OCI-LY7 (cell line): ENCODE data around the gene PRRX2. TPM values are rescaled to one million over a fixed set of nuclear protein-coding genes. Genes with fewer than 3 reads are reported as not detected.

Source experiments
- BruUV-seq: library from RNA; stranded (reverse); fragments of 400-500 nt; replicated peaks from 2 replicates; lab custom pipeline; 2021; lab: Mats Ljungman, UMichigan
- CTCF ChIA-PET: fragments of 300-600 bp; sonication (Branson Sonifier 250); formaldehyde crosslinking; loops from one replicate; lab custom pipeline; 2022; ENCODE audit warnings: antibody characterized with exemption; ENCODE audit not compliant: unreplicated experiment; lab: Charles Lee
- POLR2A ChIA-PET: fragments of 300-600 bp; sonication (Branson Sonifier 250); formaldehyde crosslinking; loops from one replicate; lab custom pipeline; 2022; ENCODE audit warnings: antibody characterized with exemption; lab: Charles Lee
- DNase-seq: peaks from one replicate; pipeline ENCODE4 v3.0.0-alpha.2; 2015; ENCODE audit warnings: low spot score
- H2AFZ ChIP-seq: fragments of 200-600 bp; sonication (generic), shearing (Covaris generic); 2 replicates; pipeline ENCODE4 v1.6.1; 2014; ENCODE audit warnings: mild to moderate bottlenecking, antibody characterized with exemption, low read length, moderate library complexity
- H3K27ac ChIP-seq: fragments of 200-600 bp; sonication (generic); 2 replicates; pipeline ENCODE4 v1.5.1; 2014; ENCODE audit warnings: mixed run types, low read depth, mild to moderate bottlenecking, moderate library complexity, low read length, inconsistent platforms; ENCODE audit not compliant: poor library complexity, severe bottlenecking
- H3K36me3 ChIP-seq: fragments of 200-600 bp; sonication (generic); 2 replicates; pipeline ENCODE4 v1.6.1; 2014; ENCODE audit warnings: mild to moderate bottlenecking, antibody characterized with exemption, low read length, moderate library complexity, mixed read lengths; ENCODE audit not compliant: insufficient read depth
- H3K4me1 ChIP-seq: fragments of 200-600 bp; sonication (generic); 2 replicates; pipeline ENCODE4 v1.5.1; 2014; ENCODE audit warnings: mild to moderate bottlenecking, low read length; ENCODE audit not compliant: insufficient read depth, poor library complexity, severe bottlenecking
- H3K4me2 ChIP-seq: fragments of 200-600 bp; sonication (generic); 2 replicates; pipeline ENCODE4 v1.6.1; 2014; ENCODE audit warnings: mild to moderate bottlenecking, low read length
- H3K4me3 ChIP-seq: fragments of 200-600 bp; sonication (generic); 2 replicates; pipeline ENCODE4 v1.5.1; 2014; ENCODE audit warnings: mild to moderate bottlenecking, low read depth, low read length; ENCODE audit not compliant: poor library complexity, severe bottlenecking
- H3K79me2 ChIP-seq: fragments of 200-600 bp; sonication (generic); 2 replicates; pipeline ENCODE4 v1.6.1; 2016; ENCODE audit warnings: low read depth, mild to moderate bottlenecking, low read length, moderate library complexity, mixed read lengths; ENCODE audit not compliant: insufficient read depth
- H3K9me2 ChIP-seq: fragments of 200-600 bp; sonication (generic); 2 replicates; pipeline ENCODE4 v1.6.1; 2016; ENCODE audit warnings: mild to moderate bottlenecking, low read length, mixed read lengths; ENCODE audit not compliant: insufficient read depth
- H3K9me3 ChIP-seq: fragments of 200-600 bp; sonication (generic); 2 replicates; pipeline ENCODE4 v1.6.1; 2014; ENCODE audit warnings: mild to moderate bottlenecking, mixed run types, low read length, mixed read lengths
- H4K20me1 ChIP-seq: fragments of 200-600 bp; sonication (generic); 2 replicates; pipeline ENCODE4 v1.6.1; 2014; ENCODE audit warnings: mild to moderate bottlenecking, antibody characterized with exemption, low read length, moderate library complexity, mixed read lengths; ENCODE audit not compliant: insufficient read depth
- EZH2phosphoT487 ChIP-seq: fragments of 200-600 bp; sonication (generic); IDR thresholded peaks from 2 replicates; pipeline ENCODE4 v1.6.1; 2018; ENCODE audit warnings: low read depth, borderline replicate concordance, mild to moderate bottlenecking, mixed run types, antibody characterized with exemption, low read length, moderate library complexity, mixed read lengths
- intact Hi-C: fragments of 100-400 bp; cut with micrococcal nuclease; formaldehyde crosslinking; loops from one replicate; pipeline ENCODE4 v1.10.0; 2022; ENCODE audit not compliant: unreplicated experiment
- total RNA-seq, 2 experiments: library from RNA; depleted of rRNA in 1 of 2; stranded (reverse); fragments of >200 nt in 1 of 2; shearing (Covaris generic) in 1 of 2; gene quantifications; 2 replicates each; pipeline ENCODE4 v1.2.3, GENCODE V29; 2014 to 2022
- TF ChIP-seq, protein P1 (sequence below): fragments of 200-600 bp; sonication (generic); conservative IDR thresholded peaks from 2 replicates; pipeline ENCODE4 v1.5.1; 2014; ENCODE audit warnings: mild to moderate bottlenecking, antibody characterized with exemption, low read length, moderate library complexity, mixed read lengths

Gene PRRX2
- total RNA-seq, 2 experiments from 2014 or later: not detected

DNA sequence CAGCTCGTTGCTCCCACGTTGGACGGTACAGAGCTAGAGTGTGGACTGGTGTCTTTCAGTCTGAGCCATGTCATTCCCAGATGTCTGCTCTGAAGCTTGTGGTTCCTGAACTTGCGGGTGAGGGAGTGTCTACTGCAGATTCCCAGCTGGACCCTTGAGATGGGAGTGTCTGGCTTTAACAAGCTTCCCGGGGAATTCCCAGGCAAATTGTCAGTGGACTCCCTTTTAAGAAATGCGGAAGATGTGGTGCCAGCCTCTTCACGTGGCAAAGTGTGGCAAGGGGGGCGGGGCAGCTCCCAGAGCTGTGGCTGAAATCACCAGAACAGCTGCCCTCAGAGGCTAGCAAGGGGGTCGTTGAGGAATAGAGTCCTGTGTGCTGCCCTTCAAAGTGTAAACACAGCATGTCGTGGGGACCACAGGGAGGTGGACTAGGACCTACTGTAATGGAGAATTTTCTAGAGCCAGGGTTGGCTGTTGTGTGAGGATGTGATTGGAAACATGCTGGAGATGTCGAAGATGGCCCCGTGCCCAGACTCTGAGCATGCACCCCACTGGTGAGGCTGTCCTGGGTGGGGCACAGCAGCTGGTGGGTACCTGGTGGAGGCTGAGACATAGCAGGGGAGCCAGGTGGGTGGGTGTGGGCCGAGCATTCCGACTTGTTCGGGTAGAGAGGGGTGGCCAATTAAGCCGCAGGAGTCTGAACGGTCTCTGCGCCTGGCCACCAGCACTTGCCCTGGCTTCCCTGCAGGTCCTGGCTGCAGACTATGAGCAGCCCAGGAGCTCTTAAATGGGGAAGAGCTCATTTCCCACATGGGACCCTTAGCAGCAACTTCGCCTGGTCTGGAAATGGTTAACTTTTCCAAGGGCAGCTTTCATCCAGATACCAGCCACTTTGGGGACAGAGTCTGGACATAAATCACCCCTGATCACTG lies 37.4 kb downstream of the PRRX2 start:
- H3K36me3 ChIP-seq: no peaks in the 10 kb centered on the region
- DNase-seq: no peak
- H3K4me3 ChIP-seq: no peak overlapping the region
- H2AFZ ChIP-seq: no peak overlapping the region
- no peaks in the 10 kb centered on the region for H3K9me3 ChIP-seq
- ChIA-PET CTCF (no interaction called here), POLR2A (interaction anchor here (1.0 kb wide), 1 partner anchor 12 kb away, joined by 3 read pairs; no protein-coding TSS in a partner anchor)
- no peaks in the 10 kb centered on the region for H4K20me1 ChIP-seq
- no TSS peak for BruUV-seq
- TF ChIP-seq, protein P1, sequence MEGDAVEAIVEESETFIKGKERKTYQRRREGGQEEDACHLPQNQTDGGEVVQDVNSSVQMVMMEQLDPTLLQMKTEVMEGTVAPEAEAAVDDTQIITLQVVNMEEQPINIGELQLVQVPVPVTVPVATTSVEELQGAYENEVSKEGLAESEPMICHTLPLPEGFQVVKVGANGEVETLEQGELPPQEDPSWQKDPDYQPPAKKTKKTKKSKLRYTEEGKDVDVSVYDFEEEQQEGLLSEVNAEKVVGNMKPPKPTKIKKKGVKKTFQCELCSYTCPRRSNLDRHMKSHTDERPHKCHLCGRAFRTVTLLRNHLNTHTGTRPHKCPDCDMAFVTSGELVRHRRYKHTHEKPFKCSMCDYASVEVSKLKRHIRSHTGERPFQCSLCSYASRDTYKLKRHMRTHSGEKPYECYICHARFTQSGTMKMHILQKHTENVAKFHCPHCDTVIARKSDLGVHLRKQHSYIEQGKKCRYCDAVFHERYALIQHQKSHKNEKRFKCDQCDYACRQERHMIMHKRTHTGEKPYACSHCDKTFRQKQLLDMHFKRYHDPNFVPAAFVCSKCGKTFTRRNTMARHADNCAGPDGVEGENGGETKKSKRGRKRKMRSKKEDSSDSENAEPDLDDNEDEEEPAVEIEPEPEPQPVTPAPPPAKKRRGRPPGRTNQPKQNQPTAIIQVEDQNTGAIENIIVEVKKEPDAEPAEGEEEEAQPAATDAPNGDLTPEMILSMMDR: no peak
- TF ChIP-seq EZH2phosphoT487: no peak
- no peaks in the 10 kb centered on the region for H3K79me2 ChIP-seq
- intact Hi-C loops: no loop called here
- no peaks in the 10 kb centered on the region for H3K4me1 ChIP-seq
- H3K27ac ChIP-seq: no peak overlapping the region
- no peak overlapping the region for H3K4me2 ChIP-seq
- H3K9me2 ChIP-seq: no peaks in the 10 kb centered on the region

DNA sequence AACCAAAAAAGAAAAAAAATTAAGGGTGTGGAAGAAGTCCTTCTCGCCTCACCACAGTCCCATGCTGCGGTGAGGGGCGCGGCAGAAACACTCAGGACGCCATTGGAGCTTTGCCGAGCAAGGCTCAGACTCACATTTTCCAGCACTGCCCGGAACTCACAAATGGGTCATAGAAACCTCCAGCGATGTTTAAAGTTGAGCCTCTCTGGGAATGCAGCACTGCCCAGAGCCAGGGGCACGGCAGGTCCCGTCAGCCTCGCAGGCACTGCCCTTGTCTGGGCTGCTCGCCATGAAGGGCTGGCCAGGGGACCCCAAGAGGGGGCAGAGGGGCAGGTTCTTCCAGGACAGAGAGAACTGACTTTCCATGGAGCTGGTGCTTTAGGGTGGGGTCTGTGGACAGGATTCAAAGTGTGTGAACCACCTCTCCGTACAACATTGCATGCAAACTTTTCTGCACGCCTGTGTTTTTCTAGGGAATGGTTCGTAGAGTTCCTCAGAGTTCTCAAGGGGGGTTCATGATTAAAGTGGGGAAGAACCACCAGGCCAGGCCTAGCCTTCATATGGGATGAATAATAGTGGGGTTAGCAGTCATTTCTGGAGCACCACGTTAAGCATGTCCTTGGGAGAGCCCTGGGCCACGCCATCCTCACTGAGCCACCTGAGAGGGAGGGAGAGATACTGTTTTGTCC lies 38.4 kb downstream of the PRRX2 start:
- Histone ChIP-seq H3K36me3 (no peaks in the 10 kb centered on the region), H4K20me1 (no peaks in the 10 kb centered on the region), H3K9me2 (no peaks in the 10 kb centered on the region), H3K4me3 (no peak overlapping the region), H2AFZ (no peak overlapping the region), H3K27ac (no peak overlapping the region), H3K4me1 (no peaks in the 10 kb centered on the region), H3K79me2 (no peaks in the 10 kb centered on the region), H3K9me3 (no peaks in the 10 kb centered on the region), H3K4me2 (no peak overlapping the region)
- intact Hi-C loops: no loop called here
- no peak for DNase-seq
- ChIA-PET CTCF (no interaction called here), POLR2A (no interaction called here)
- BruUV-seq: no TSS peak
- no peak for TF ChIP-seq EZH2phosphoT487
- TF ChIP-seq, protein P1: no peak
